Measurements from ENCODE around the gene GRP. TPM values are rescaled to one million over a fixed set of nuclear protein-coding genes. Genes with fewer than 3 reads are reported as not detected.

The GRP gene
- total and polyA plus RNA-seq, 9 donors = 0.23 to 6.1 (median 1.6) TPM; not detected in 5

DNA sequence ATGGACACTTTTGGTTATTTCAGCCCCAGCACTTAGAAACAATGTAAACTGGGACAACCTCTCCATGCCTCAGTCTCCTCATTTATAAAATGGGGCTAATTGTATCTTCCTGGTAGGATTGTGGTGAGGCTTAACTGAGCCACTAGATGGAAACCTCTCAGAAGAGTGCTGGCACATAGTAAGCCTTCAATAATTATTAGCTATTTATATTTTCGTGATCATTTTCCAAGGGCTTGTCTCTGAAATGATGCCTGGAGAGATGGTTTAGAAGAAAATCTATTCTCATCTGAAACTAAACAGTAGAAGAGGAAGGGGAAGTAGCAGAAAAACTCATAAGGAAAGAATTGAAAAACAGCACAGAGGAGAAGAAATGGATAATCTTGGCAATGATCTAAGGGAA is 46.5 kb downstream of the GRP start:
- Histone ChIP-seq H3K9me3 (replicated peaks; ENCODE audit: control insufficient read depth, low read depth, low read length) (no peaks in the 10 kb centered on the region), H3K27ac (ENCODE audit: low read length) (no peak overlapping the region), H3K27me3 (ENCODE audit: control insufficient read depth, insufficient read depth, low read length) (peaks cover 80% of the 10 kb centered on the region), H3K36me3 (ENCODE audit: control insufficient read depth, insufficient read depth, low read length) (no peaks in the 10 kb centered on the region), H3K4me1 (ENCODE audit: control insufficient read depth, insufficient read depth, low read length) (peaks cover 14% of the 10 kb centered on the region), H3K4me3 (ENCODE audit: low read length) (no peak overlapping the region)
- DNase-seq = no peak
- no CpG with 5 or more reads among the region's 1 CpG for WGBS (ENCODE audit: insufficient coverage)

DNA sequence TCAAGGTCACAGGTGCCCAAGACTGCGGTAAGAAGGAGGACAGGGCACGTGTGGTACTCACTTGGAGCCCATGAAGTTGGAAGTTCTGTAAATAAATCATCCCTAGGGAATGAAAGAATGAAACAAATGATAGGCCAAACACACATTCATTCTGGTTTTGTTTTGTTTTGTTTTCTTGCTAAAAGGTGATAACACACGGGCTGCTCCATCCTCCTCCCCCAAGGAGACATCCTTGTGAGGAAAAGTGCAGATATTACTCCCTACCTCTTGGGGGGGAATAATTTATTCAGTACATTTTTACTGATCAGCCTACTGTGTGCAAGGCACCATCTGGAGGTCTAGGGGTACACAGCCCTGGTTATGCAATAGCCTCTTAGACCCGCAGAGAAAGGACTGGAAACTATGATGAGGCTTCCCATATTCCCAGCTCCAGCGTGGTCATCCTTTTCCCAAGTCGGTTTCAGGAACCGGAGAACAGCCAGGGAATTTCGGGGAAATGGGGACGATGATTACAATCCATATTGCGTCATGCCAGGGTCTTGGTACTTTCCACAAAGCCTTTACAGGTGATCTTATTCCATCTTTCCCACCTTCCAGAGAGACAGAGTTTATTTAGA is 47.0 kb downstream of the GRP start:
- no peaks in the 10 kb centered on the region for H3K9me3 ChIP-seq (replicated peaks; ENCODE audit: control insufficient read depth, low read depth, low read length)
- H3K4me3 ChIP-seq (ENCODE audit: low read length) = no peak overlapping the region
- no peak for DNase-seq
- H3K4me1 ChIP-seq (ENCODE audit: control insufficient read depth, insufficient read depth, low read length) = peaks cover 14% of the 10 kb centered on the region
- peaks cover 84% of the 10 kb centered on the region for H3K27me3 ChIP-seq (ENCODE audit: control insufficient read depth, insufficient read depth, low read length)
- 8% methylated on average over 3 of the region's 10 CpGs for WGBS (ENCODE audit: insufficient coverage)
- no peaks in the 10 kb centered on the region for H3K36me3 ChIP-seq (ENCODE audit: control insufficient read depth, insufficient read depth, low read length)
- H3K27ac ChIP-seq (ENCODE audit: low read length) = no peak overlapping the region

DNA sequence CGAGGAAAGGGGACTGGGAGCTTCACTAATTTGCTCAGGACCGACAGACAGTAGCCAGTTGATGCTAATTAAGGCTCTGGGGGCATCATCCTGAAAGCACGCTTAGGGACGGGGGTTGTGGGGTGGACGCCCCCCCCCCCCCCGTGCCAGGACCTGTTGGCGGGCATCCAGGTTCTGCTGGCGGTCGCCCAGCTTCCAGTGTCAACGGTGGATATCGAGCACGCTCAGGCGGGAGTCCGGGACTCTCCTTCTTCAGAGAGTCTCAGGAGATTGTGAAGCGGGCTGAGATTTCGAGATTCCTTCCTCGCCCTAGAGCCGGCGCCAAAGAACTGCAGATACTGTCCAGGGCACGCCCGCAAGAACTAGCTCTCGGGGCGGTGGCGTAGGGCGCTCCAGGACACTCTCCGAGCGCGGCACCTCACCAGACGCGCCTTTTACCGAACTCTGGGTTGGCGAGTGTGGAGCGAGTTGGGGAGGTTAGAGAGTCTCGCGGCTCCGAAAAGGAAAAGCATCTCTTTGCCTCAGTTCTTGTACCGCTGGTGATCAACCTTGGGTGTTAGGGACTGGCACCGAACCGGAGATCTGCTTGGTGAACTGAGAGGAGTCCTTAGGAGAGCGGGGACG is 47.7 kb downstream of the GRP start:
- no peaks in the 10 kb centered on the region for H3K9me3 ChIP-seq (replicated peaks; ENCODE audit: control insufficient read depth, low read depth, low read length)
- H3K36me3 ChIP-seq (ENCODE audit: control insufficient read depth, insufficient read depth, low read length) = no peaks in the 10 kb centered on the region
- DNase-seq = no peak
- no peak overlapping the region for H3K27ac ChIP-seq (ENCODE audit: low read length)
- H3K27me3 ChIP-seq (ENCODE audit: control insufficient read depth, insufficient read depth, low read length) = peaks cover 90% of the 10 kb centered on the region
- 1% methylated on average over 35 of the region's 41 CpGs for WGBS (ENCODE audit: insufficient coverage)
- H3K4me3 ChIP-seq (ENCODE audit: low read length) = no peak overlapping the region
- H3K4me1 ChIP-seq (ENCODE audit: control insufficient read depth, insufficient read depth, low read length) = peaks cover 20% of the 10 kb centered on the region

GRCh38 chr18:59268127-59268720 is 48.3 kb downstream of the GRP start:
- H3K9me3 ChIP-seq (replicated peaks; ENCODE audit: control insufficient read depth, low read depth, low read length) = no peaks in the 10 kb centered on the region
- no peak overlapping the region for H3K4me3 ChIP-seq (ENCODE audit: low read length)
- H3K4me1 ChIP-seq (ENCODE audit: control insufficient read depth, insufficient read depth, low read length) = peaks cover 24% of the 10 kb centered on the region
- WGBS (ENCODE audit: insufficient coverage) = 3% methylated on average over 26 of the region's 28 CpGs
- H3K36me3 ChIP-seq (ENCODE audit: control insufficient read depth, insufficient read depth, low read length) = no peaks in the 10 kb centered on the region
- H3K27me3 ChIP-seq (ENCODE audit: control insufficient read depth, insufficient read depth, low read length) = peaks cover 92% of the 10 kb centered on the region
- H3K27ac ChIP-seq (ENCODE audit: low read length) = no peak overlapping the region
- no peak for DNase-seq

GRCh38 chr18:59268721-59269562 is 49.0 kb downstream of the GRP start:
- Histone ChIP-seq H3K36me3 (ENCODE audit: control insufficient read depth, insufficient read depth, low read length) (no peaks in the 10 kb centered on the region), H3K27ac (ENCODE audit: low read length) (no peak overlapping the region), H3K9me3 (replicated peaks; ENCODE audit: control insufficient read depth, low read depth, low read length) (no peaks in the 10 kb centered on the region), H3K4me3 (ENCODE audit: low read length) (peak overlapping the region; percentile 8), H3K27me3 (ENCODE audit: control insufficient read depth, insufficient read depth, low read length) (peaks cover 92% of the 10 kb centered on the region), H3K4me1 (ENCODE audit: control insufficient read depth, insufficient read depth, low read length) (peaks cover 30% of the 10 kb centered on the region)
- WGBS (ENCODE audit: insufficient coverage) = 1% methylated on average over 81 of the region's 90 CpGs
- peak; percentile 38 for DNase-seq

- no peak for DNase-seq
- no peaks in the 10 kb centered on the region for H3K36me3 ChIP-seq (ENCODE audit: control insufficient read depth, insufficient read depth, low read length)
- H3K9me3 ChIP-seq (replicated peaks; ENCODE audit: control insufficient read depth, low read depth, low read length) = no peaks in the 10 kb centered on the region
- peaks cover 33% of the 10 kb centered on the region for H3K4me1 ChIP-seq (ENCODE audit: control insufficient read depth, insufficient read depth, low read length)
- no peak overlapping the region for H3K27ac ChIP-seq (ENCODE audit: low read length)
- WGBS (ENCODE audit: insufficient coverage) = 3% methylated on average over 15 of the region's 17 CpGs
- H3K4me3 ChIP-seq (ENCODE audit: low read length) = no peak overlapping the region
- H3K27me3 ChIP-seq (ENCODE audit: control insufficient read depth, insufficient read depth, low read length) = peaks cover 92% of the 10 kb centered on the region
Measured at GRCh38 chr18:59269563-59270119, 49.7 kb downstream of the GRP start.

- 0% methylated on average over 1 of the region's 4 CpGs for WGBS (ENCODE audit: insufficient coverage)
- H3K4me1 ChIP-seq (ENCODE audit: control insufficient read depth, insufficient read depth, low read length) = peaks cover 28% of the 10 kb centered on the region
- H3K36me3 ChIP-seq (ENCODE audit: control insufficient read depth, insufficient read depth, low read length) = no peaks in the 10 kb centered on the region
- H3K27ac ChIP-seq (ENCODE audit: low read length) = no peak overlapping the region
- H3K4me3 ChIP-seq (ENCODE audit: low read length) = no peak overlapping the region
- H3K9me3 ChIP-seq (replicated peaks; ENCODE audit: control insufficient read depth, low read depth, low read length) = no peaks in the 10 kb centered on the region
- peaks cover 92% of the 10 kb centered on the region for H3K27me3 ChIP-seq (ENCODE audit: control insufficient read depth, insufficient read depth, low read length)
- DNase-seq = no peak
Measured at GRCh38 chr18:59270689-59271257, 50.8 kb downstream of the GRP start.

DNA sequence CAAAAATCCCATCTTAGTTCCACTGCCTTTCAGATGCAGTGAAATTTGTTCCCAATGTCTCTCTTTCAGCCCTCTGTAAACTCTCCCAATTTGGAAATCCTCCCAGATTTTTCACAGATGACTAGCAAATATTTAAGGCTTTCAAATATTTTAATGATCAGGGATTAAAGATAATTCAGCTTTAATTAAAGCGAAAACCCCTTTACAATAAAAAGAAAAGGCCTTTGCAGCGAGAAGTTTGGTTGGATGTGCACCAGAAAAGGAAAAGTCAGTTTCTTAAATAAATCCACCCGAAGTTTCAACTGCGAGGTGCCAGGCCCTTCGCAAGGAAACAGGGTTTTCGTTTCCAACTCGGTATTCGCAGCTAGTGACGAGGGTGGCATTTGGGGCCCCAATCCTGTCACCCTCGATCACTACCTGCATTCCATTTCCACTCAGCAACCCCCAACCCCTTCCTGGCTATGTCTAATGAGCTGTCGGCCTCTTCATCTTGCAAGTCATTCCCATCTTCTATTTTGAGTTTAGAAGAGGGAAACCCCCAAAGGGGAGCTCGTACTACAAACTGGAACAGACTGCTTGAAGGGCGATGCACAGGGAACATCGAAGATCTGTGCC is 51.8 kb downstream of the GRP start:
- no peak overlapping the region for H3K4me3 ChIP-seq (ENCODE audit: low read length)
- peaks cover 28% of the 10 kb centered on the region for H3K4me1 ChIP-seq (ENCODE audit: control insufficient read depth, insufficient read depth, low read length)
- no peak overlapping the region for H3K27ac ChIP-seq (ENCODE audit: low read length)
- no peaks in the 10 kb centered on the region for H3K9me3 ChIP-seq (replicated peaks; ENCODE audit: control insufficient read depth, low read depth, low read length)
- WGBS (ENCODE audit: insufficient coverage) = 10% methylated on average over 8 of the region's 14 CpGs
- DNase-seq = no peak
- peaks cover 92% of the 10 kb centered on the region for H3K27me3 ChIP-seq (ENCODE audit: control insufficient read depth, insufficient read depth, low read length)
- no peaks in the 10 kb centered on the region for H3K36me3 ChIP-seq (ENCODE audit: control insufficient read depth, insufficient read depth, low read length)

DNA sequence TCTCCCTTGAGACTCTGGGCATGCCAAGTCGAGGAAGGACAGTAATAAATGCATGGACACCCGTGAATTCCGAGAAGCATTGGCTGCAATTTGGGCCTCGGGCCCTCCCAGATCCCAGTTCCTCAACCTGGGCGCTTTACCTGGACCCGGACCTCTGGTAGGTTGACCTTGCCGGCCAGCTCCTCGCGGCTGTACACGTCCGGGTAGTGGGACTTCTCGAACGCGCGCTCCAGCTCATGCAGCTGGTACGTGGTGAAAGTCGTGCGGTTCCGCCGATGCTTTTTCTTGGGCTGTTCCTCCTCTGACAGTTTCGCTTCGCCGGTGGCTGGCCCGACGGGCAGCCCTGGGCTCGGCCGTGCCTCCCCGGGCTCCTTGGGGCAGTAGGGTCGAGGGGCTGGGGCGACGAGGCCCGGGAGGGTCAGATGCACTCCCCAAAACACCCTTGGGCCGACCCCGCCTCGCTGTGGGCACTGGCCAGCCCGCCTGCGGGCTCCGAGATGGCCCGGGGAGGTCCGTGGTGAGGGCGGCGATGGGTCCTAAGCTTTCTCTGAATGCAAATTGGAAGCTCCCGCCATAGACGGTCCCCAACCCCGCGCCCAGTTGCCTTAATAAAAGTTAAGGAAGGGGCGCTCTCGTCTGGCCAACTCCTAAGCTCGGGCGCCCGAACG is 52.4 kb downstream of the GRP start:
- Histone ChIP-seq H3K4me1 (ENCODE audit: control insufficient read depth, insufficient read depth, low read length) (peaks cover 28% of the 10 kb centered on the region), H3K27ac (ENCODE audit: low read length) (no peak overlapping the region), H3K36me3 (ENCODE audit: control insufficient read depth, insufficient read depth, low read length) (no peaks in the 10 kb centered on the region), H3K4me3 (ENCODE audit: low read length) (peak overlapping the region; percentile 5), H3K9me3 (replicated peaks; ENCODE audit: control insufficient read depth, low read depth, low read length) (no peaks in the 10 kb centered on the region), H3K27me3 (ENCODE audit: control insufficient read depth, insufficient read depth, low read length) (peaks cover 90% of the 10 kb centered on the region)
- DNase-seq = no peak
- 1% methylated on average over 48 of the region's 52 CpGs for WGBS (ENCODE audit: insufficient coverage)

Data from muscle of leg (tissue), 11 donors.